Activated CD4-positive, alpha-beta T cell treated with anti-CD3 and anti-CD28 coated beads, Interleukin-2, amount 10 ng/mL, durations not matched to agents 7 days and 5 days (primary cell): ENCODE results near the gene ERICH6. TPM values are rescaled to one million over a fixed set of nuclear protein-coding genes. Genes with fewer than 3 reads are reported as not detected.

Experiments
- CTCF ChIA-PET: fragments of 350-600 bp; sonication (Branson Sonifier 250); formaldehyde crosslinking; loops from one replicate; lab custom pipeline; 2021; ENCODE audit warnings: antibody characterized with exemption; lab: Charles Lee
- POLR2A ChIA-PET: fragments of 350-600 bp; sonication (Branson Sonifier 250); formaldehyde crosslinking; loops from one replicate; lab custom pipeline; 2021; ENCODE audit warnings: antibody characterized with exemption; lab: Charles Lee
- DNase-seq: peaks from one replicate; pipeline ENCODE4 v3.0.0-alpha.2; 2020
- H3K27ac Mint-ChIP-seq: one replicate; pipeline ENCODE4 v1.8.0; 2021; ENCODE audit warnings: mild to moderate bottlenecking, moderate library complexity, mixed read lengths
- H3K27me3 Mint-ChIP-seq: one replicate; pipeline ENCODE4 v1.8.0; 2021; ENCODE audit warnings: mixed read lengths
- H3K36me3 Mint-ChIP-seq: one replicate; pipeline ENCODE4 v1.8.0; 2021; ENCODE audit warnings: low read depth, mixed read lengths
- H3K4me1 Mint-ChIP-seq: one replicate; pipeline ENCODE4 v1.8.0; 2021; ENCODE audit warnings: mixed read lengths
- H3K4me3 Mint-ChIP-seq: one replicate; pipeline ENCODE4 v1.8.0; 2021; ENCODE audit warnings: mild to moderate bottlenecking, moderate library complexity, mixed read lengths
- H3K9me3 Mint-ChIP-seq: one replicate; pipeline ENCODE4 v1.8.0; 2021; ENCODE audit warnings: mixed read lengths
- total RNA-seq, 2 experiments: library from RNA; stranded (reverse); gene quantifications; one replicate each; pipeline ENCODE4 v1.2.3, GENCODE V29; 2021

The ERICH6 gene
- total RNA-seq, 2 experiments from 2014 or later, result 0.50 to 0.81 TPM

- Mint-ChIP-seq H3K27me3 (peaks cover 21% of the 10 kb centered on the region), H3K9me3 (no peaks in the 10 kb centered on the region), H3K36me3 (no peaks in the 10 kb centered on the region), H3K4me3 (no peak overlapping the region), H3K27ac (no peak overlapping the region), H3K4me1 (peaks cover 22% of the 10 kb centered on the region)
- ChIA-PET CTCF (interaction anchor here (0.5 kb wide), 1 partner anchor 85 kb away, joined by 3 read pairs; no protein-coding TSS in a partner anchor), POLR2A (no interaction called here)
- no peak for DNase-seq
Observed at GRCh38 chr3:150699068-150699639, 4.6 kb downstream of the ERICH6 start.

GRCh38 chr3:150697646-150698045, 6.1 kb downstream of the ERICH6 start:
- DNase-seq, result no peak
- Mint-ChIP-seq H3K27me3 (peaks cover 21% of the 10 kb centered on the region), H3K4me1 (peaks cover 9% of the 10 kb centered on the region), H3K27ac (no peak overlapping the region), H3K9me3 (peaks cover 3% of the 10 kb centered on the region), H3K4me3 (no peak overlapping the region), H3K36me3 (peaks cover under 1% of the 10 kb centered on the region)
- ChIA-PET POLR2A (no interaction called here), CTCF (no interaction called here)

- ChIA-PET POLR2A (no interaction called here), CTCF (interaction anchor here (1.0 kb wide), 1 partner anchor 153 kb away, joined by 3 read pairs; no protein-coding TSS in a partner anchor)
- Mint-ChIP-seq H3K36me3 (peaks cover 5% of the 10 kb centered on the region), H3K27ac (no peak overlapping the region), H3K9me3 (peaks cover 12% of the 10 kb centered on the region), H3K4me3 (no peak overlapping the region), H3K27me3 (peaks cover 12% of the 10 kb centered on the region), H3K4me1 (no peaks in the 10 kb centered on the region)
- DNase-seq, result no peak
Observed at GRCh38 chr3:150691414-150692040, 12.2 kb downstream of the ERICH6 start.

- peak overlapping the region; percentile 22 for H3K27ac Mint-ChIP-seq
- ChIA-PET CTCF (no interaction called here), POLR2A (no interaction called here)
- H3K36me3 Mint-ChIP-seq, result peaks cover 3% of the 10 kb centered on the region
- peaks cover 8% of the 10 kb centered on the region for H3K9me3 Mint-ChIP-seq
- no peak for DNase-seq
- peaks cover 8% of the 10 kb centered on the region for H3K27me3 Mint-ChIP-seq
- H3K4me3 Mint-ChIP-seq, result no peak overlapping the region
- H3K4me1 Mint-ChIP-seq, result peaks cover 3% of the 10 kb centered on the region
Observed at GRCh38 chr3:150687613-150688012, 16.1 kb downstream of the ERICH6 start.

GRCh38 chr3:150682824-150683223, 20.9 kb downstream of the ERICH6 start:
- ChIA-PET POLR2A (no interaction called here), CTCF (no interaction called here)

GRCh38 chr3:150682279-150682678, 21.4 kb downstream of the ERICH6 start:
- ChIA-PET CTCF (no interaction called here), POLR2A (interaction anchor here (0.7 kb wide), 1 partner anchor 267 kb away, joined by 3 read pairs; no protein-coding TSS in a partner anchor)
- Mint-ChIP-seq H3K27me3 (peaks cover 5% of the 10 kb centered on the region), H3K4me1 (peaks cover 24% of the 10 kb centered on the region), H3K27ac (no peak overlapping the region), H3K36me3 (peaks cover 2% of the 10 kb centered on the region), H3K9me3 (peaks cover 2% of the 10 kb centered on the region), H3K4me3 (no peak overlapping the region)
- no peak for DNase-seq

More at GRCh38 chr3:150682824-150683223, 20.9 kb downstream of the ERICH6 start:
- H3K27me3 Mint-ChIP-seq, result peaks cover 10% of the 10 kb centered on the region
- H3K4me1 Mint-ChIP-seq, result peaks cover 24% of the 10 kb centered on the region
- peaks cover 2% of the 10 kb centered on the region for H3K36me3 Mint-ChIP-seq
- peaks cover 2% of the 10 kb centered on the region for H3K9me3 Mint-ChIP-seq
- no peak for DNase-seq
- peak overlapping the region; percentile 11 for H3K27ac Mint-ChIP-seq
- H3K4me3 Mint-ChIP-seq, result no peak overlapping the region

GRCh38 chr3:150681057-150681456, 22.7 kb downstream of the ERICH6 start:
- peak; percentile 28 for DNase-seq
- ChIA-PET POLR2A (no interaction called here), CTCF (interaction anchor here (1.0 to 1.1 kb wide), 2 partner anchors 9 kb away, joined by 3 to 4 read pairs; no protein-coding TSS in a partner anchor)
- H3K4me1 Mint-ChIP-seq, result peaks cover 24% of the 10 kb centered on the region
- H3K4me3 Mint-ChIP-seq, result no peak overlapping the region
- H3K36me3 Mint-ChIP-seq, result peaks cover 2% of the 10 kb centered on the region
- peaks cover 7% of the 10 kb centered on the region for H3K9me3 Mint-ChIP-seq
- no peak overlapping the region for H3K27ac Mint-ChIP-seq
- H3K27me3 Mint-ChIP-seq, result peaks cover 2% of the 10 kb centered on the region

GRCh38 chr3:150680562-150680961, 23.2 kb downstream of the ERICH6 start:
- Mint-ChIP-seq H3K27me3 (peaks cover 2% of the 10 kb centered on the region), H3K4me1 (peaks cover 24% of the 10 kb centered on the region), H3K4me3 (no peak overlapping the region), H3K36me3 (peaks cover 2% of the 10 kb centered on the region), H3K9me3 (peaks cover 12% of the 10 kb centered on the region), H3K27ac (peak overlapping the region; percentile 22)
- ChIA-PET POLR2A (no interaction called here), CTCF (interaction anchor here (1.0 to 1.1 kb wide), 2 partner anchors 9 to 10 kb away, joined by 3 to 4 read pairs; no protein-coding TSS in a partner anchor)
- no peak for DNase-seq

- ChIA-PET POLR2A (no interaction called here), CTCF (interaction anchor here (0.6 kb wide), 1 partner anchor 9 kb away, joined by 3 read pairs; no protein-coding TSS in a partner anchor)
- H3K27me3 Mint-ChIP-seq, result peaks cover 7% of the 10 kb centered on the region
- no peak overlapping the region for H3K27ac Mint-ChIP-seq
- DNase-seq, result no peak
- peaks cover 3% of the 10 kb centered on the region for H3K4me1 Mint-ChIP-seq
- peaks cover 2% of the 10 kb centered on the region for H3K36me3 Mint-ChIP-seq
- peaks cover 16% of the 10 kb centered on the region for H3K9me3 Mint-ChIP-seq
- no peak overlapping the region for H3K4me3 Mint-ChIP-seq
Observed at GRCh38 chr3:150675587-150675986, 28.1 kb downstream of the ERICH6 start.

GRCh38 chr3:150673966-150674365, 29.8 kb downstream of the ERICH6 start:
- peaks cover 16% of the 10 kb centered on the region for H3K9me3 Mint-ChIP-seq
- no peak overlapping the region for H3K4me3 Mint-ChIP-seq
- peaks cover 2% of the 10 kb centered on the region for H3K36me3 Mint-ChIP-seq
- DNase-seq, result no peak
- H3K27me3 Mint-ChIP-seq, result peaks cover 15% of the 10 kb centered on the region
- no peak overlapping the region for H3K27ac Mint-ChIP-seq
- H3K4me1 Mint-ChIP-seq, result no peaks in the 10 kb centered on the region
- CTCF ChIA-PET, result interaction anchor here (0.6 to 1.0 kb wide), 2 partner anchors 9 to 34 kb away, joined by 3 read pairs; no protein-coding TSS in a partner anchor
- POLR2A ChIA-PET, result no interaction called here

GRCh38 chr3:150666167-150666566, 37.6 kb downstream of the ERICH6 start:
- Mint-ChIP-seq H3K27me3 (peaks cover 38% of the 10 kb centered on the region), H3K4me1 (peaks cover 29% of the 10 kb centered on the region), H3K9me3 (no peaks in the 10 kb centered on the region), H3K4me3 (no peak overlapping the region), H3K36me3 (no peaks in the 10 kb centered on the region), H3K27ac (peak overlapping the region; percentile 6)
- ChIA-PET CTCF (interaction anchor here (1.0 to 1.4 kb wide), 3 partner anchors 10 to 31 kb away, joined by 3 read pairs; no protein-coding TSS in a partner anchor), POLR2A (no interaction called here)
- peak; percentile 45 for DNase-seq

GRCh38 chr3:150663461-150663860, 40.3 kb downstream of the ERICH6 start:
- Mint-ChIP-seq H3K4me1 (peaks cover 29% of the 10 kb centered on the region), H3K36me3 (no peaks in the 10 kb centered on the region), H3K27ac (no peak overlapping the region), H3K9me3 (no peaks in the 10 kb centered on the region), H3K4me3 (no peak overlapping the region), H3K27me3 (peaks cover 27% of the 10 kb centered on the region)
- ChIA-PET POLR2A (no interaction called here), CTCF (interaction anchor here (0.8 kb wide), 1 partner anchor 13 kb away, joined by 3 read pairs; no protein-coding TSS in a partner anchor)
- DNase-seq, result no peak
